ENCODE measurements around the gene GRM7. TPM values are rescaled to one million over a fixed set of nuclear protein-coding genes. Genes with fewer than 3 reads are reported as not detected.

The GRM7 gene
- total and polyA plus RNA-seq, 4 donors = 0.20 to 1.3 (median 0.80) TPM

- DNase-seq (no peak), ATAC-seq (ENCODE audit: insufficient read depth, low FRiP score) (no peak)
- Histone ChIP-seq H3K4me1 (ENCODE audit: control insufficient read depth in 5 of 5, insufficient read depth in 5 of 5, low read length in 5 of 5) (no peaks in the 10 kb centered on the region), H3K9me3 (ENCODE audit: control insufficient read depth in 4 of 4, insufficient read depth in 3 of 4, low read length in 3 of 4) (no peaks in the 10 kb centered on the region), H3K9ac (ENCODE audit: insufficient read depth in 1 of 2, low read length in 2 of 2) (no peak overlapping the region), H3K36me3 (ENCODE audit: control insufficient read depth in 4 of 4, insufficient read depth in 4 of 4, low read length in 4 of 4) (no peaks in the 10 kb centered on the region), H3K27ac (ENCODE audit: low read depth in 1 of 2, low read length in 1 of 2) (no peak overlapping the region), H3K4me3 (no peak overlapping the region), H3K27me3 (ENCODE audit: control insufficient read depth in 3 of 3, insufficient read depth in 3 of 3, low read length in 2 of 3) (no peaks in the 10 kb centered on the region)
- no peak for TF ChIP-seq CTCF (IDR thresholded peaks at IDR 0.05; ENCODE audit: control extremely low read depth, extremely low read depth)
- WGBS, 2 donors = 45 to 59% methylated on average over 4 of the region's 4 CpGs
Observed at GRCh38 chr3:7657214-7658112, 796.5 kb downstream of the GRM7 start.

GRCh38 chr3:7658294-7658693, 797.4 kb downstream of the GRM7 start:
- Histone ChIP-seq H3K9ac (ENCODE audit: insufficient read depth in 1 of 2, low read length in 2 of 2) (no peak overlapping the region), H3K36me3 (ENCODE audit: control insufficient read depth in 4 of 4, insufficient read depth in 4 of 4, low read length in 4 of 4) (no peaks in the 10 kb centered on the region), H3K27me3 (ENCODE audit: control insufficient read depth in 3 of 3, insufficient read depth in 3 of 3, low read length in 2 of 3) (no peaks in the 10 kb centered on the region), H3K27ac (ENCODE audit: low read depth in 1 of 2, low read length in 1 of 2) (no peak overlapping the region), H3K4me3 (no peak overlapping the region), H3K9me3 (ENCODE audit: control insufficient read depth in 4 of 4, insufficient read depth in 3 of 4, low read length in 3 of 4) (peaks cover 0 to 2% (median 0%) of the 10 kb centered on the region in 4 donors), H3K4me1 (ENCODE audit: control insufficient read depth in 5 of 5, insufficient read depth in 5 of 5, low read length in 5 of 5) (no peaks in the 10 kb centered on the region)
- TF ChIP-seq CTCF (IDR thresholded peaks at IDR 0.05; ENCODE audit: control extremely low read depth, extremely low read depth) = no peak
- 83 to 89% methylated on average over 3 of the region's 3 CpGs for WGBS, 2 donors
- ATAC-seq (ENCODE audit: insufficient read depth, low FRiP score) = no peak
- no peak for DNase-seq

GRCh38 chr3:7659079-7659478, 798.2 kb downstream of the GRM7 start:
- TF ChIP-seq CTCF (IDR thresholded peaks at IDR 0.05; ENCODE audit: control extremely low read depth, extremely low read depth) = no peak
- no peaks in the 10 kb centered on the region for H3K36me3 ChIP-seq (ENCODE audit: control insufficient read depth in 4 of 4, insufficient read depth in 4 of 4, low read length in 4 of 4)
- no peak overlapping the region for H3K4me3 ChIP-seq
- no peaks in the 10 kb centered on the region for H3K4me1 ChIP-seq (ENCODE audit: control insufficient read depth in 5 of 5, insufficient read depth in 5 of 5, low read length in 5 of 5)
- peaks cover 0 to 2% (median 0%) of the 10 kb centered on the region in 4 donors for H3K9me3 ChIP-seq (ENCODE audit: control insufficient read depth in 4 of 4, insufficient read depth in 3 of 4, low read length in 3 of 4)
- H3K27ac ChIP-seq (ENCODE audit: low read depth in 1 of 2, low read length in 1 of 2) = no peak overlapping the region
- no peaks in the 10 kb centered on the region for H3K27me3 ChIP-seq (ENCODE audit: control insufficient read depth in 3 of 3, insufficient read depth in 3 of 3, low read length in 2 of 3)
- no peak overlapping the region for H3K9ac ChIP-seq (ENCODE audit: insufficient read depth in 1 of 2, low read length in 2 of 2)
- DNase-seq = no peak
- ATAC-seq (ENCODE audit: insufficient read depth, low FRiP score) = no peak
- 90 to 92% methylated on average over 1 of the region's 1 CpG for WGBS, 2 donors

Data from lung (tissue), 12 donors.